Measurements from ENCODE around the gene TSHZ2.

Gene TSHZ2

DNA sequence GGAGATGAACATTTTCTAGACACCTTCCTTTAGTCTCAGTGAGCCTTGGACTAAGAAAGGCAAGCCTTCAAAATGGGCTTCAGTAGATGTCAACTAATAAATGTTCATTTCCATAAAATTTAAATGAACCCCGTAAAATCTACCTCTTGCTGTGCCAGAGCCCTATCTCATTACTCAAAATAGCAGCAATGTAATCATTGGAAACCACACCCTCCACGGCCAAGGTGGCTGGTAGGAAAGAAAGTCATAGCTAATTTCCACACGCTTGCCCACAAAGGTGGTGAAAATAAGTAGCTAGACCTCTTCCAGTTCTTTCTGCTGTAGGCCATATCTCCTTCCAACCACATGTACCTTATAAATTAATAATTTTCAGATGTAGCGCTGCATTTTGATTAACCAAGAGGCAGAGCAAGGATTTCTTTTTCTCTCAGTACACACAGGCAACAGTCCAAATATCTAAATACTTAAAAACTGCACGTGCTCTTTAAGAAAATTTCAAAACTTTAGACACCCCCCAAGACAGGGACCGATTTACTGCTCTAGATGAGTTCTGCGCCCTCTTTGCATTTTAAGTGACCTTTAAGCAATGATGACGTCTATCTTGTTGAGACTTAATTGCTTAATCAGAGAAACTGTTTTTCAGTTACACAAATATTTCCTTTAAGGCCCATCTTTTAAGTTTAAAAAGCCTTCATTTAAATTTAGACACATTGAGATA is 330.7 kb downstream of the TSHZ2 start:
- H3K36me3 ChIP-seq (ENCODE audit: control insufficient read depth in 2 of 2, insufficient read depth in 2 of 2, low read length in 2 of 2), result no peaks in the 10 kb centered on the region
- no peaks in the 10 kb centered on the region for H3K4me1 ChIP-seq (ENCODE audit: control insufficient read depth in 2 of 2, insufficient read depth in 2 of 2, low read length in 2 of 2)
- no peak overlapping the region for H3K4me3 ChIP-seq (ENCODE audit: low read length in 2 of 2)
- H3K9me3 ChIP-seq (ENCODE audit: control insufficient read depth in 2 of 2, low read length in 2 of 2), result no peaks in the 10 kb centered on the region
- H3K27ac ChIP-seq (ENCODE audit: low read depth in 2 of 2, low read length in 2 of 2), result peak overlapping the region in 1 of 2 donors; percentile 6
- no peak overlapping the region for H3K9ac ChIP-seq (ENCODE audit: low read depth in 1 of 2, low read length in 2 of 2)
- peaks cover 0 to 3% of the 10 kb centered on the region in 2 donors for H3K27me3 ChIP-seq (ENCODE audit: control insufficient read depth in 2 of 2, insufficient read depth in 2 of 2, low read length in 2 of 2)

DNA sequence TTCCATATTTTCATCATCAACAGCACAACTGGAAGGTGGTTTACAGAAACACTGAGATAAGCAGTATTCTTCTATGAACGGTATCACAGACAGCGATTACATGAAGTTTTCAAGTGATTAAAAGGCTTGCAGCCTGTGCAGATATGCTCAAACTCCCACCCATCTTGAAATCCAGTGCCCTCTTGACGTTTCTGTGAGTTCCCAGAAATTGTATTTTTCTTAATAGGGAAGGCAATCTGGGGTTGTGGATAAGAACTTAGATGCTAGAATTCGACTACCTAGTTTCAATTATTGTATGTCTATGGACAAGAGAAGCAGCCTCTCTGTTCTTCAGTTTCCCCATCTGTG is 331.2 kb downstream of the TSHZ2 start:
- Histone ChIP-seq H3K4me1 (ENCODE audit: control insufficient read depth in 2 of 2, insufficient read depth in 2 of 2, low read length in 2 of 2) (no peaks in the 10 kb centered on the region), H3K27ac (ENCODE audit: low read depth in 2 of 2, low read length in 2 of 2) (no peak overlapping the region), H3K9me3 (ENCODE audit: control insufficient read depth in 2 of 2, low read length in 2 of 2) (no peaks in the 10 kb centered on the region), H3K27me3 (ENCODE audit: control insufficient read depth in 2 of 2, insufficient read depth in 2 of 2, low read length in 2 of 2) (peaks cover 0 to 3% of the 10 kb centered on the region in 2 donors), H3K36me3 (ENCODE audit: control insufficient read depth in 2 of 2, insufficient read depth in 2 of 2, low read length in 2 of 2) (no peaks in the 10 kb centered on the region), H3K4me3 (ENCODE audit: low read length in 2 of 2) (no peak overlapping the region), H3K9ac (ENCODE audit: low read depth in 1 of 2, low read length in 2 of 2) (no peak overlapping the region)

DNA sequence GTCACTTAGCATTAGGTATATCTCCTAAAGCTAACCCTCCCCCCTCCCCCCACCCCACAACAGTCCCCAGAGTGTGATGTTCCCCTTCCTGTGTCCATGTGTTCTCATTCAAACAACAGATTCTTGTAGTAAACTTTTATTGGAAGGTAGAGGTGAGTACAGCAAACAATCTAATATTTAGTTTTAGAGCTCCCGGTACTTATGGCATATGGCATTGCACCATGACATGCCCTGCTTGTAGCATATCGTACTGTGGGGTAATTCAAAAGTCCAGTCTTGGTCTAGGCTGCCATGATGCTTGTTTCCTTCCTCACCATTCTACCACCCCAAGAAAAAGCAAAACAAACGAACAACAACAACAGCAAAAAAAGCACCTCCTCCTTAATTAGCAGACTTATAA is 332.0 kb downstream of the TSHZ2 start:
- Histone ChIP-seq H3K27ac (ENCODE audit: low read depth in 2 of 2, low read length in 2 of 2) (no peak overlapping the region), H3K9me3 (ENCODE audit: control insufficient read depth in 2 of 2, low read length in 2 of 2) (no peaks in the 10 kb centered on the region), H3K4me3 (ENCODE audit: low read length in 2 of 2) (no peak overlapping the region), H3K4me1 (ENCODE audit: control insufficient read depth in 2 of 2, insufficient read depth in 2 of 2, low read length in 2 of 2) (no peaks in the 10 kb centered on the region), H3K36me3 (ENCODE audit: control insufficient read depth in 2 of 2, insufficient read depth in 2 of 2, low read length in 2 of 2) (no peaks in the 10 kb centered on the region), H3K9ac (ENCODE audit: low read depth in 1 of 2, low read length in 2 of 2) (no peak overlapping the region), H3K27me3 (ENCODE audit: control insufficient read depth in 2 of 2, insufficient read depth in 2 of 2, low read length in 2 of 2) (peaks cover 0 to 3% of the 10 kb centered on the region in 2 donors)

DNA sequence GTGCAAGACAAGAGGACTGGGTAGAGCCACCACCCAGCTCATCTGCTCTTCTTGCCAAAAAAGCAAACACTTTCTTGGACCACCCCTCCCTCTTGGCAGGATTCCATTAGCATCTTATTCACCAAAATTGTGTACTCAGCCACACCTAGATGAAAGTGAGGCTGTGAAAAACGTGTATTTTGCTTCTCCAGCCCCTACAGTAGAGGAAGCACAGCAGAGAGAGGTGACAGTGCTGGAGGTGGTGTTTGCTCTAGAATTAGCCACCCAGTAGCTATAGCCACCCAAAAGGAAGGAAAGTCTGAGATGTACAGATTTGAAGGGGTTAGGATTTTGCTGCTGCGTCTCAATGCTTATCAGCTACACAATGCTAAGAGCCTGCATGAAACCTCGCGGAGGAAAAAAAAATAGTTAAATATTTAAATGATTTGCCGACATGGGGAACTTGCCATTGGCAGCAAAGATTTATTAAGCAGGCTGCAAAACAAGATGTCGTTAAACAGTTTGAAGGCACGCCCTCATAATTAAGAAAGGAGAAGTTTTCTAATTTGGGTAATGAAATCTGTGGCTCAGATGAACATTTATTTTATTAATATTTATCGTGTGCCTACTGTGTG is 334.1 kb downstream of the TSHZ2 start:
- H3K27me3 ChIP-seq (ENCODE audit: control insufficient read depth in 2 of 2, insufficient read depth in 2 of 2, low read length in 2 of 2), result peaks cover 0 to 3% of the 10 kb centered on the region in 2 donors
- no peaks in the 10 kb centered on the region for H3K4me1 ChIP-seq (ENCODE audit: control insufficient read depth in 2 of 2, insufficient read depth in 2 of 2, low read length in 2 of 2)
- no peaks in the 10 kb centered on the region for H3K9me3 ChIP-seq (ENCODE audit: control insufficient read depth in 2 of 2, low read length in 2 of 2)
- H3K4me3 ChIP-seq (ENCODE audit: low read length in 2 of 2), result no peak overlapping the region
- H3K27ac ChIP-seq (ENCODE audit: low read depth in 2 of 2, low read length in 2 of 2), result no peak overlapping the region
- no peaks in the 10 kb centered on the region for H3K36me3 ChIP-seq (ENCODE audit: control insufficient read depth in 2 of 2, insufficient read depth in 2 of 2, low read length in 2 of 2)
- no peak overlapping the region for H3K9ac ChIP-seq (ENCODE audit: low read depth in 1 of 2, low read length in 2 of 2)

DNA sequence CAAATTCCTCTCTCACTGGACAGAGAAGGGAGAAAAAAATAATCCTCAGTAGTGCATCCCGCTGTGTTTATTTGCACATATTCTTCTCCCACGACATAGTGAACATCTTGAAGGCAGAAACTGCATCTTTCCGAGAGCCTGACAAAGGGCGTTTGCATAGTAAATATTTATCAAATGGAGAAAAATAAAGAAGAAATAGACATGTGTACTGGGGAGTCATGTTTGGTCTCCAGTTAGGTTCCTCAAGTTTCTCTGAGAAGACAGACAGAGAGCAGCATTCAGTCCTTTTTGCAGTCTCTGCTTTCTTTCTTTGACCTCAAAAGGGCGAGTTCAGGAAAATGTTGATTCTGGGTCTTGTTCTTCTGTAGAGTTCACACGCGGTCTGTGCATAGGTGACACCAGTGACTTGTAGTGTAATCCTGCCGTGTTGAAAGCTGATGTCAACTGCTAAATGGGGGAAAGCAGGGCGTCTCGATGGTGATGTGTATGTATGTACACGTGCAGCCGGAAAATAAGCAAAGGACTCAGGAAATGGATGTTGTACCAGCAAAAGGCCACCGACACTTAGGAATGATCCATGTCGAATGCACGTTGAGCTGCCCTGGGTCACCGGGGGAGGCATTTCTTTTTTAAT is 335.9 kb downstream of the TSHZ2 start:
- H3K9ac ChIP-seq (ENCODE audit: low read depth in 1 of 2, low read length in 2 of 2), result no peak overlapping the region
- no peak overlapping the region for H3K4me3 ChIP-seq (ENCODE audit: low read length in 2 of 2)
- H3K4me1 ChIP-seq (ENCODE audit: control insufficient read depth in 2 of 2, insufficient read depth in 2 of 2, low read length in 2 of 2), result no peaks in the 10 kb centered on the region
- H3K36me3 ChIP-seq (ENCODE audit: control insufficient read depth in 2 of 2, insufficient read depth in 2 of 2, low read length in 2 of 2), result no peaks in the 10 kb centered on the region
- no peaks in the 10 kb centered on the region for H3K9me3 ChIP-seq (ENCODE audit: control insufficient read depth in 2 of 2, low read length in 2 of 2)
- peaks cover 0 to 3% of the 10 kb centered on the region in 2 donors for H3K27me3 ChIP-seq (ENCODE audit: control insufficient read depth in 2 of 2, insufficient read depth in 2 of 2, low read length in 2 of 2)
- H3K27ac ChIP-seq (ENCODE audit: low read depth in 2 of 2, low read length in 2 of 2), result no peak overlapping the region

DNA sequence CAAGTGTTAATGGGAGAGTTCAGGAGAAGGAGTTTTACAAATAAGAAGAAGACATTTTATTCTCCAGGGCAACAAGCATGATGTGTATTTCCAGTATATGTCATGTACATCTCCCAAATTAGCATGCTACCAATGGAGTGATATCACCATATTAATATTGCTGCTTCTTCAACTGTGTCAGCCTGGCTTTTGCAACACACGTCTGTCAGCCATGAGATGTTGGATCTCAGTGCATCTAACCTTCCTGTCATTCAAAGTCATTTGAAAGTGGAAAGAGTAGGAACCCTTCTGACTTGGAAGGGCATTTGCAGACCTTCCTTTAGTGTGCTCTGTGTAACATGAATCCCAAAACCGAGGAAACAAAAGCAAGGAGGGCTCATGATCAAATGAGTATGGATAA is 337.4 kb downstream of the TSHZ2 start:
- Histone ChIP-seq H3K27ac (ENCODE audit: low read depth in 2 of 2, low read length in 2 of 2) (no peak overlapping the region), H3K9ac (ENCODE audit: low read depth in 1 of 2, low read length in 2 of 2) (no peak overlapping the region), H3K27me3 (ENCODE audit: control insufficient read depth in 2 of 2, insufficient read depth in 2 of 2, low read length in 2 of 2) (peaks cover 0 to 3% of the 10 kb centered on the region in 2 donors), H3K4me3 (ENCODE audit: low read length in 2 of 2) (no peak overlapping the region), H3K9me3 (ENCODE audit: control insufficient read depth in 2 of 2, low read length in 2 of 2) (no peaks in the 10 kb centered on the region), H3K36me3 (ENCODE audit: control insufficient read depth in 2 of 2, insufficient read depth in 2 of 2, low read length in 2 of 2) (no peaks in the 10 kb centered on the region), H3K4me1 (ENCODE audit: control insufficient read depth in 2 of 2, insufficient read depth in 2 of 2, low read length in 2 of 2) (no peaks in the 10 kb centered on the region)

DNA sequence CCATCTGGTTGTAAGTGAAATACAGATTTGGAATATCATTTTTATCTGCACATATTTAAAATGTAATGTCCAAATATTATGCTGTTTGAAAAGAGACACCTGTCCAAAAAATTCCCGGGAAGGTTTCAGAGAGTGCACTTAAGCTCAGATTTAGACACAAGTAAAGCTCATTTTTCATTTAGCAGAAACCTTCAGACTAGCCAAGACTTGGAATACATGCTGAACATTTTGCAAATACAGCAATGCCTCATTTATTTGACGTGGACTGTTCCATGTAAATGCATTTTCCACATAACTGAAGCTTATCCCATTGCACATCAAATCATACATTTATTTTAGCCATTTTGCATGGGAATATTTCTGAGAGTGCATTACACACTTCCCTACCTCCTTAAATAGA is 340.8 kb downstream of the TSHZ2 start:
- H3K36me3 ChIP-seq (ENCODE audit: control insufficient read depth in 2 of 2, insufficient read depth in 2 of 2, low read length in 2 of 2), result no peaks in the 10 kb centered on the region
- H3K9ac ChIP-seq (ENCODE audit: low read depth in 1 of 2, low read length in 2 of 2), result no peak overlapping the region
- H3K4me3 ChIP-seq (ENCODE audit: low read length in 2 of 2), result no peak overlapping the region
- no peak overlapping the region for H3K27ac ChIP-seq (ENCODE audit: low read depth in 2 of 2, low read length in 2 of 2)
- no peaks in the 10 kb centered on the region for H3K27me3 ChIP-seq (ENCODE audit: control insufficient read depth in 2 of 2, insufficient read depth in 2 of 2, low read length in 2 of 2)
- no peaks in the 10 kb centered on the region for H3K9me3 ChIP-seq (ENCODE audit: control insufficient read depth in 2 of 2, low read length in 2 of 2)
- no peaks in the 10 kb centered on the region for H3K4me1 ChIP-seq (ENCODE audit: control insufficient read depth in 2 of 2, insufficient read depth in 2 of 2, low read length in 2 of 2)

DNA sequence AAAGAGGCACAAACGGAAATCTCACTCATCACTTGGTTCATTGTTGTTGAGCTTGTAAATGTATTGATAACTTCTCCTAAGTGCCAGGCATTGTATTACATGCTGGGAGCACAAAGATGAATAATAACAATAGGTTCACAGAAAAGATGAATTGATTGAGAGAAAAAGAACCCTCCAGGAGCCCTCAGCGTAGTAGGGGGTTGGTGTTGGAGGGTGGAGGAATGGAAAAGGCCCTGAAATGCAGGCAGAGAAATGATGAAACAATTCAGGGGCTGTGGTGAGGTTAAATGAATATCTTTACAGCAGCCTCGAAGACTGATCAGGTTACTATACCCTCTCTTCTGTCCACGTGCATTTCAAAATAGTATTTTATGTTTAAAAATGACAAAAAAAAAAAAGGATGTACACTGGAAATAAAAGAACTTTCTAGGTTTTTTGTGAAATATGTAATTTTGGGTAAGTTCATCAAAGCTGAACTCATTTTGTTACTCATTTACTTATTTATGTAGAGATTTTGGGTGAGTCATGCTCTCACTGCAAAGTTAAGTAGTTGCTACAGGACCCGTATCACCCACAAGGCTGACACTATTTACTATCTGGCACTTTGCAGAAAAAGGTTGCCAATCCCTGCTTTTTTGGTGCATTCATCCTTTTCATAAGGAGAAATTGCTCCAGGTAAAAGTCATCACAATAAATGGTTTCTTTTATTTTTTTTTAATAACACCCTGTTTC is 344.2 kb downstream of the TSHZ2 start:
- Histone ChIP-seq H3K9ac (ENCODE audit: low read depth in 1 of 2, low read length in 2 of 2) (no peak overlapping the region), H3K27me3 (ENCODE audit: control insufficient read depth in 2 of 2, insufficient read depth in 2 of 2, low read length in 2 of 2) (no peaks in the 10 kb centered on the region), H3K4me3 (ENCODE audit: low read length in 2 of 2) (no peak overlapping the region), H3K27ac (ENCODE audit: low read depth in 2 of 2, low read length in 2 of 2) (no peak overlapping the region), H3K9me3 (ENCODE audit: control insufficient read depth in 2 of 2, low read length in 2 of 2) (no peaks in the 10 kb centered on the region), H3K36me3 (ENCODE audit: control insufficient read depth in 2 of 2, insufficient read depth in 2 of 2, low read length in 2 of 2) (no peaks in the 10 kb centered on the region), H3K4me1 (ENCODE audit: control insufficient read depth in 2 of 2, insufficient read depth in 2 of 2, low read length in 2 of 2) (no peaks in the 10 kb centered on the region)

DNA sequence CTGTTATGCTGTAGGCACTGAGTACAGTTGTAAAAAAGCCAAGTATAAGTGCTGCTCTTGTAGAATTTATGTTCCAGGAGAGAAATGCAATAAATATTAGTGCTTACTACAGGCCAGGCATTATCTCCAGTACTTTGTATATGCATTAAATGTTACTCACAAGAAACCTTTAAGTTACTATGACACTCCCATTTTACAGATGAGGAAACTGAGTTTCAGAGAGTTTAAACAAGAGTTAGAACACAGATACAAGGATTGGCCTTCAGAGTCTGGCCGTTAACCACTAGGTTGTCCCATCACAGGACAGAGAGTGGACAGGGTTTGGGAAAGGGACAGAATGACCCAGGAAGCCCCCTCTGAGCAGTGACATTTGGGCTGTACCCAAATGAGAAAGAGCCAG is 347.0 kb downstream of the TSHZ2 start:
- no peak overlapping the region for H3K9ac ChIP-seq (ENCODE audit: low read depth in 1 of 2, low read length in 2 of 2)
- no peak overlapping the region for H3K4me3 ChIP-seq (ENCODE audit: low read length in 2 of 2)
- no peak overlapping the region for H3K27ac ChIP-seq (ENCODE audit: low read depth in 2 of 2, low read length in 2 of 2)
- H3K36me3 ChIP-seq (ENCODE audit: control insufficient read depth in 2 of 2, insufficient read depth in 2 of 2, low read length in 2 of 2), result no peaks in the 10 kb centered on the region
- no peaks in the 10 kb centered on the region for H3K9me3 ChIP-seq (ENCODE audit: control insufficient read depth in 2 of 2, low read length in 2 of 2)
- no peaks in the 10 kb centered on the region for H3K4me1 ChIP-seq (ENCODE audit: control insufficient read depth in 2 of 2, insufficient read depth in 2 of 2, low read length in 2 of 2)
- no peaks in the 10 kb centered on the region for H3K27me3 ChIP-seq (ENCODE audit: control insufficient read depth in 2 of 2, insufficient read depth in 2 of 2, low read length in 2 of 2)

DNA sequence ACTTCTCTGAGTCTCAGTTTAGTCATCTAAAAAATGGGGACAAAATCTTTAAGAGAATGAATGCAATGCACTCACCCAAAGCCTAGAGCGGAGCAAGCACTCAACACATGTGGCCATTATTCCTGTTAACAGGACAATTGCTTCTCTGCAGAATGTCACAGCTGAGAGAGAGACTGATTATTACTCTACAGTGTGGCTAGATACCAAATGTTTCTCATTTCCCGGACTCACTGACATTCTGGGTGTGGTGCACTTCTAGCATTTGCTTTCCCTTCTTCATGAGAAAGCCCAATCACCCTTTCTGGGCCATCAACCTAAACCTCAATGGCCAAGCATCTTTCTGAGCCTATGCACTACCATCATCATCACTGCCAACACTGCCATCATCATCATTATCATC is 347.6 kb downstream of the TSHZ2 start:
- Histone ChIP-seq H3K9me3 (ENCODE audit: control insufficient read depth in 2 of 2, low read length in 2 of 2) (no peaks in the 10 kb centered on the region), H3K27me3 (ENCODE audit: control insufficient read depth in 2 of 2, insufficient read depth in 2 of 2, low read length in 2 of 2) (no peaks in the 10 kb centered on the region), H3K4me1 (ENCODE audit: control insufficient read depth in 2 of 2, insufficient read depth in 2 of 2, low read length in 2 of 2) (no peaks in the 10 kb centered on the region), H3K4me3 (ENCODE audit: low read length in 2 of 2) (no peak overlapping the region), H3K36me3 (ENCODE audit: control insufficient read depth in 2 of 2, insufficient read depth in 2 of 2, low read length in 2 of 2) (no peaks in the 10 kb centered on the region), H3K27ac (ENCODE audit: low read depth in 2 of 2, low read length in 2 of 2) (no peak overlapping the region), H3K9ac (ENCODE audit: low read depth in 1 of 2, low read length in 2 of 2) (no peak overlapping the region)

All from mucosa of rectum (tissue), 2 donors.